SH-SY5Y (cell line): ENCODE data around the gene INPP5B.

ENCODE experiments used
- GATA2 ChIP-seq: IDR thresholded peaks from 2 replicates; pipeline ENCODE4 v1.6.1; 2011; ENCODE audit warnings: mild to moderate bottlenecking, low read depth, low read length
- GATA3 ChIP-seq: IDR thresholded peaks from 2 replicates; pipeline ENCODE4 v1.6.1; 2011; ENCODE audit warnings: low read depth, mild to moderate bottlenecking, low read length, moderate library complexity

DNA sequence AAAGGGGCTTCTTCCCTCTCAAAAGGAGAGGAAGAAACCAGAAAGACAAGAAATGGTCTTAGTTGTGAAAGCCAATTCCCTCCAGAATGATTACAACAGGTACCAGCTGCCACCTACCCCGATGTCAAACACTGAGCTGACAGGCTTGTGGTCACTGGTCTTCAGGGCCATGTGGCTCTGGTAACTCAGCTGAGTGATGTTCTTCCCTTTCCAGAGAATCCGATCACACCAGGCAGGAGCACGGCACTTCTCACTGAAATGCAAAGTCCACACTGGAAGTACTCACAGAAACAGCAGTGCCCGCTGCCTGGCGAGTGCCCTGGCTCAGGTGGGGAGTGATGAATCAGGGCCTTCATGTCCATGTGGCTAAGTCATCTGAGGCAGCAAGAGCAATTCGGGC lies 68.8 kb downstream of the INPP5B start:
- TF ChIP-seq GATA2 (no peak), GATA3 (no peak)
